Pulmonary artery endothelial cell (primary cell): Measurements from ENCODE around the gene IMPG1. TPM values are rescaled to one million over a fixed set of nuclear protein-coding genes. Genes with fewer than 3 reads are reported as not detected.

ENCODE experiments used
- DNase-seq: peaks from one replicate; pipeline ENCODE4 v3.0.0-alpha.2; 2011; ENCODE audit warnings: low read depth, low spot score
- total RNA-seq: library from RNA; depleted of rRNA; stranded (reverse); fragments of >200 nt; gene quantifications from 2 replicates; pipeline ENCODE4 v1.2.3, GENCODE V29; 2014

IMPG1 gene
- total RNA-seq = not detected in 2 replicates

DNA sequence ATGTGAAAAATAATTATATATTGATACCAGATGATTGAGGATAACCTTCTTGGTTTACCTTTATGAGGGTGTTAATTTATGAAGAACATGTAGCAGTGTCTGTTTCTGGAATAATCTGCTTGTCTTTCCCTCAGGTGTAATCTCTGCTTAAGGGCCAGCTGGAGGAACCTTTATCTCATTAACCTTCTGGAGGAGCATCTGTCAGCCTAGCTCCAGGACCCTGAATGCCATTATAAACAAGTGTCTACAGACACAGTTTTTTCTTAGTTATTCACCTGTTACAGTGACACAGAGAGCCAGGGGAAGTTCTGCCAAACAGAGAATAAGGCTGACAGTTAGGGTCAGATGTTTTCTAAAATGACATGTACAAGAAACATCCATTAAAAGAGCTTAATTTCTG lies at the start of gene IMPG1:
Gene IMPG1 (minus strand): TSS at position 101 of the 400 bp plus-strand sequence. CDS start 174 bp downstream, outside the sequence.
- no peak for DNase-seq

- DNase-seq = no peak
These were observed 47.8 kb upstream of the IMPG1 start for GRCh38 chr6:76120302-76120701.

- no peak for DNase-seq
These were observed 819 bp upstream of the IMPG1 start for GRCh38 chr6:76073281-76073680.

DNA sequence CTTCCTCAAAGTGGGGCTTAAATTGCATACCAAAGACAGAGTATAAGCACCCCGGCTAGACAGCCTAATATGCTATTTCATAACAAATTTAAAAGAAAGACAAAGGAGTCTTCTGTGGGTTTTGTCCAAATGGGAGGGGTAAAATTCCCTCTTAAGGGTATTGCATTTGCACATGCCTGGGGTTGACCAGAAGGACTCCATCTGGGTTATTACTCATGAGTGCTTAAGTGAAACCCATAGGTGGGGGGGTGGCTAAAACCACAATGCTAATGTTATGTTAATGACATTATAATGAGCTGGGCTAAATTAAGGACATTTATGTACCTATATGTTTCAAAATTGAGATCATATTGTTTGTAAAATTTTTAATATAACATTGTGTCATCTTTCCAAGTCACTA lies 15.0 kb downstream of the IMPG1 start:
- DNase-seq = no peak

DNA sequence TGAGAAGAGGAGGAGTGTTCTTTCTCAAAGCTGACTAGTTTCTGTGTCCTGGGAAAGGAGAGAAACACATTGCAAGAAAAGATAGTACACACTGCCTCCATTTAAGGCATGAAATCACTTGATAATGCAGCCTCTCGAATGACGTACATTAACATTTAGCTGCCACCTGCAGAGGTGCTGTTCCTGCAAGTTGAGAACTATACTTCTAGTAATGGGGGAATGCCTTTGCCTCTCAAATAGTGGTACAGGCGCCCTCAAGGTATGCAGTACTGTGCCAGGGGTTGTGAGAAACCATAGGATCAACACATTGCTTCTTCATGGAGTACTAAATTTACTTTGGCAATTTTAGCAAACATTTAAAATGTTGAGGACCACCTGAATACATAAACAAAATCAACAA lies 20.1 kb downstream of the IMPG1 start:
- no peak for DNase-seq

- DNase-seq = no peak
These were observed 28.8 kb downstream of the IMPG1 start for GRCh38 chr6:76043690-76044089.

DNA sequence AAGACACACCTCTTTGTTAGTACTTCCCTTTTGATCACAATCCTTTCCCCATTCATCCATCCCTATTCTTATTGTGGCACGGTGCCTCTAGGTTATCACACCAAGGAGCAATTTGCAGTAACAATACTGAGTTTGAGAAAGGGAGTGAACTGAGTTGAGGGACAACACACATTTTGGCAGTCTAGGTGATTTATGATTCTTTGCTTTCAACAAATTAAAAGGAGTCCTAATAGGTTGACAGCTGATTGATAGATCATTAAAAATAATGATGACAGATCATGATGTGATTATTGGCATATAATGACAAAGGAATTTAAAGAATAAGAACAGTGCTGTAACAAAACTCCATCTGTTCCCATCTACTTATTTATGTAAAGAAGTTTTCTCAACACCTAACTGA lies 36.7 kb downstream of the IMPG1 start:
- no peak for DNase-seq

- no peak for DNase-seq
These were observed 46.4 kb downstream of the IMPG1 start for GRCh38 chr6:76026101-76026500.

- DNase-seq = no peak
These were observed 57.6 kb downstream of the IMPG1 start for GRCh38 chr6:76014626-76015530.

DNA sequence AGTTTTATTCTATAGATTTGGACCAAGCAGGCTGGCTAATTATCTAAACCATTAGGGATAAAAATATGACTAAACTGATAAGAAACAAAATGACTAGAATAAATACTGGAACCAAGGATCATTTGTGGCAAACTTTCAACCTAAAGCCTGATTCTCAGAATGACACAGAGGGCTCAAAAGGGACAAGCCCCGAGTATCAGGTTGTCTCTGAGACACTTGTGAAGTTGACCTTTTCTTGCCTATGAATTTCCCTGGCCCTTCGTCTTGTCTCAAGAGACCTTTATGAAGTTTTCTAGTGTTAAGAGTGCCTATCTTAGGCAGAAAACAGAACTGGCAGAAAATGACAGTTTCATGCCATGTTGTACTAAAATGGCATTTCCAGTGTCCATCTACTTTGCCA lies 68.3 kb downstream of the IMPG1 start:
- DNase-seq = no peak

- DNase-seq = no peak
These were observed 68.8 kb downstream of the IMPG1 start for GRCh38 chr6:76003686-76004085.

- DNase-seq = no peak
These were observed 69.3 kb downstream of the IMPG1 start for GRCh38 chr6:76003113-76003512.

DNA sequence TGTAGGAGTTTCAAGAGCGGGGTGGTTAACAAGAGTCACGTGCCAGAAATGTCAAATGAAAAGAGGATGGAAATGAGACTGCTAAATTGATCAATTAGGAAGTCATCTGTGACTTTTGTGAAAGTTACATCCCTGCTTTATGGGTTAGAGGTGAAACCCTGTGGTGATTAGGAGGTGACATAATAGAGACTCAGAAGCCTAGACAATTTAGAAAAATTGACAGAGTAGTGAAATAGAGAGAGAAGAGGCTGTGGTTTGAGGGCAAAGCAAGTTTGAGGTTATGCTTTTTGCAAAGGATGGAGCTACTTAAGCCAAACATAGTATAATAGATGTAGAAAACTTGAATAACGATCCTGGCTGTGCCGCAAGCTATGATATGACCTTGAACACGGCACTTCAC lies 71.8 kb downstream of the IMPG1 start:
- DNase-seq = no peak

- DNase-seq = no peak
These were observed 74.8 kb downstream of the IMPG1 start for GRCh38 chr6:75997696-75998095.

DNA sequence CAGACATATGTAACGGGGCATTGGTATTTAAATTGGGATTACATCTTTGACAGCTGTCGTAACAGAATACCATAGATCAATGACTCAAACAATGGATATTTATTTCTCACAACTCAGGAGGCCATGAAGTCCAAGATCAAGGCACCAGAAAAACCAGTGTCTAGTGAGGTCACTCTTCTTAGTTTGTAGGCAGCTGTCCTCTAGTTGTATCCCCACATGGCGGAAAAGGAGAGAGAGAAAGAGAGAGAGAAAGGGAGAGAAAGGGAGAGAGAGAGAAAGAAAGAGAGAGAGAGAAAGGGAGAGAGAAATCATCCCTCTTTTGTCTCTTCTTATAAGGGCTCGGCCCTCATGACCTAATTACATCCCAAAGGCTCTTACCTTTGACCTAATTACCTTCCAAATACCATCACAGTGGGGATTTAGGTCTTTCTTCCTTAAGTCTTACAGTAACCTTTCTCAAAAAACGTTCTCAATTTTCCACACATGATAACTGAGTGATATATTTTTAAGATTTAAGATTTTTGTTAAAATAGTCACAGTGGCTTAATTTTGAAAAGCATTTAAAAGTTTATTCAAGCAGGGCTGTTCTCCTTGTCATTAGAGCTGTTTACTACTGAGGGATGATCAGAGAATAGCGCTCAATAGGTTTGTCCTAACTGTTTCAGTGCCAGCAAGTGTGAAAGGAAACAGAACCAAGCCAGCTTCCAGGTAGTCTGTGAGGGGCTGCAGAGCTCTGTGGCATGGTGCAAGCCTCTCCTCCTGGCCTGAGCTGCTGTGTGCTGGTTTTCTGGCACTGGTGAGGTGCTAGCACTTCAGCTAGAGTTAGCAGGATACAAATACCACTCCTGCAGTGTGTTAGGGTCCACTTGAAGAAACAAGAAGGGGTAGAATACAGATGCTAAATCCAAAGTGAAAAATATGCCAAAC lies 79.0 kb downstream of the IMPG1 start:
- no peak for DNase-seq

DNA sequence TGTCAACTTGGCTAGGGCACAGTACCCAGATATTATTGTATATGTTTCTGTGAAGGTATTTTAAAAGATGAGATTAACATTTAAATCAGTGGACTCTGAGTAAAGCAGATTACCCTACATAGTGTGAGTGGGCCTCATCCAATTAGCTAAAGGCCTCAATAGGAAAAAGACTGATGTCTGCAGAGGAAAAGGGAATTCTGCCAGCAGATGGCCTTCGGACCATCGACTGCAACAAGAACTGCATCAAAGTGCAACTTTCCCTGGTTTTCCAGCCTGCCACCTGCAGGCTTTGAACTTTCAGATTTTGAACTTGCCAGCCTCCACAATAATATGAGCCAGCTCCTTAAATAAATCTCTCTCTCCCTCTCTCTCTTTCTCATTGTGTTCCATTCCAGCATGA lies 80.5 kb downstream of the IMPG1 start:
- no peak for DNase-seq

DNA sequence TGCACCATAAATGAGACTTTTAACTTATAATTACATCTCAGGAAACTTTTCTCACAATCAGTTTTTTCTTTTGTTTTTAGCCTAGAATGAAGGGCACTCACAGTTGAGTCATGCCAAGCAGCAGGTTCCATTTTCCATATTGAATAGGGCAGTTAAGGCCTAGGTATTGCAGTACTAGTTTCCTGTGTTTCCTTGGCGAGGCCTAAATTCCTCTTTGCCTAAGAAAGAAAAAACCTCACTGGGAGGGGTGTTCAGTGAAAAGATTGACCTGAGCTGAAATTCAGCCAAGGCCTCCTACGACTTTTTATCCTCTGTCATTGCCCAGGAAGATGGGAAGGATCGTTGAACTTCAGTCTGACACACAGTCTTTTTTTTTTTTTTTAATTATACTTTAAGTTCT lies 85.5 kb downstream of the IMPG1 start:
- DNase-seq = no peak

DNA sequence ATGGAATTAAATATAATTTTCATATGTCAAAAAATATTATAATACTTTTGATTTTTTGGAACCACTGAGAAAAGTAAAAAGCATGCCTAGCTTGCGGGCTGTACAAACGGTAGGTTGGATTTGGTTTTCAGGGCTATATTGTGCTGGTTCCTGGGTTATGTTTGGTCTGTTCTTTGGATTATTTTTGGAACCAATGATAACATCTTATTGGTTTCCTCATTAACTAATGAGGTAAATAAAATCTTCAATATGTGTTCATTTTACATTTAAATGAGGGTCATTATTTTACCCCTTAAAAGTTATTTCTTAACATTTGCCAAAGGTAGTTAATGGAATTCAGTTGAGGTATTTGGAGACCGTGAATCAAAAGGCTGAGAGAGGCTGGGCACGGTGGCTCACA lies 96.6 kb downstream of the IMPG1 start:
- DNase-seq = no peak

DNA sequence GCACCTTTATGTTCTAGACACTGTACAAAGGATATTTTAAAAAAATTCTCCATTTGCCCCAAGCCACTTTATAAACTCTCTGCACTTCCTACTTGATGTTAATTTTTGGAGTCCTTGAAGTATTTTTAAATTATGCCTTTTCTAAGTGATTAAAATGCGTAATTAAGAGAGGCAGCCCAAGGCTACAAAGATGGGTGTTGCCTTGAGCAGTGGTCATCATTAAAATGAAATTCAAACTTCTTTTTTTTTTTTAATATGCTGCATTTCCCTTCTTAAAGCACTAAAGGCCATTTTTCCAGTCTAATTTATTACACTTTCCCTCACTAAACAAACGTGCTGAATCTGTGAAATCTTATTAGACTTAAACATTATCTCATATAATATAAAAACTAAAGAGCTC lies 102.4 kb downstream of the IMPG1 start:
- no peak for DNase-seq

DNA sequence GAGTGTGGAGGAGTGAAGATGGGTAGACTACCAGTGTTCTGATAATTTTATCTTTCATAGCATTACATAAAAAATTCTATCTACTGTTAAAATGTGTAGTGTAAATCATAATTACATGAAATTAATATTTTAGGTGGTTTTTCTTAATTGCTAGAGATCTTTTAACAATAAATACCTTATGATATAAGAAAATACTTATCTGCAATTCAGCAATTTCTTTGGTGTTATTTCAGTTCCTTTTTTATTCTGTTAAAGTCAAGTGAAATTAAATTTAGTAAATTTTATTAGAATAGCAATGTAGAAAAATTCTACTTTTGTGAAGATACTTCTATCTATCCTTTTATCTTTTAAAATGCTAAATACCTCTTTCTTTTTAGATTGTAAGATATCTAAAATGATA lies 104.3 kb downstream of the IMPG1 start:
- DNase-seq = no peak

DNA sequence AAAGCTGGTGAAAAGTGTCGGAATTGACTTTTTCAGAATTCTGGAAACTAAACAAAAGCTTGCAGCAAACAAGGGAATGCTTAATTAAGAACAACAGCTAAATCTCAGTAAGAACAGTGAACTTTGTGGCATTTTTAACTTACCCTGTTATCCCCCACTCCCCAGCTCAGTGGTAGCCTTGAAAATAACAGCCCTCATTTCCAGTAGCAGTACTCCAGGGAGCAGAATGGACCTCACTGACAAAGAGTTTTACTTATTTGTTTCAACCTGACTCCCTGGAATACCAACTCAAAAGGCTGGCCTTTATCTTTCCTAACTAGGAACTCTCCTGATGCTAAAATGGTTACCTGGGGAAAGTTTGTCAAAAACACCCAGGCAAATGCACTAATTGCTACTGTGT lies 108.9 kb downstream of the IMPG1 start:
- no peak for DNase-seq

- DNase-seq = no peak
These were observed 120.3 kb downstream of the IMPG1 start for GRCh38 chr6:75952128-75952527.
